ENCODE data around the gene JPH2.

The JPH2 gene

GRCh38 chr20:44065401-44066340 is 121.3 kb downstream of the JPH2 start:
- DNase-seq (ENCODE audit: low read depth in 1 of 2, low spot score in 1 of 2), result no peak

- DNase-seq (ENCODE audit: low read depth in 1 of 2, low spot score in 1 of 2), result no peak
Observed at GRCh38 chr20:44064501-44065400, 122.2 kb downstream of the JPH2 start.

Data from stimulated activated CD4-positive, alpha-beta T cell treated with anti-CD3 and anti-CD28 coated beads, Interleukin-15, amount 100 ng/mL, for 1 hour (primary cell).